Endometrial microvascular endothelial cells (primary cell): Measurements from ENCODE around the gene EP400. TPM values are rescaled to one million over a fixed set of nuclear protein-coding genes. Genes with fewer than 3 reads are reported as not detected.
"Not testable (repeated sequence)": the region's sequence is repeated elsewhere in the genome, so short reads cannot be mapped to it uniquely, and the experiment has no call there.

Experiments
- in situ Hi-C: cut with HindIII; loops from 2 replicates; pipeline ENCODE4 v1.10.0; 2017; ENCODE audit warnings: low sequenced_read_pairs, low pct_unique_long_range_greater_than_20kb; ENCODE audit errors: inconsistent ontology term
- total RNA-seq: library from RNA; depleted of rRNA; stranded (reverse); fragments of >200 nt; gene quantifications from one replicate; pipeline ENCODE4 v1.2.3, GENCODE V29; 2015; ENCODE audit errors: inconsistent ontology term

EP400 gene
- total RNA-seq, 1 donor from 2014 or later: 10.0 TPM

DNA sequence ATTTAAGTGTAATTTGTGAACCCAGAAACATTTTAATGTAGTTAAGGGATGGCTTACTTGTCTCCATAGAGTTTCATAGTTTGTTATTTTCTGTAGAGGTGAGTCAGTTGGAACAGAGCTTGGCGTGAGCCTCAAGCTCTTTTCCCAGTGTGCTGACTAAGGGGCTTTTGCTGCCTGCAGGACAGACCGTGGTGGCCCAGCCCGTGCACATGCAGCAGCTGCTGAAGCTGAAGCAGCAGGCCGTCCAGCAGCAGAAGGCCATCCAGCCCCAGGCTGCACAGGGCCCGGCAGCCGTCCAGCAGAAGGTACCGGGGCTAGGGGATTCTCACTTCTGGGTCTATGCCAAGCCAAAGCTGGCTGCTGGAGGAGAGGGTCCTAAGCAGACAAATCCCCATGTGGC, 117.4 kb downstream of the EP400 start:
- in situ Hi-C loops: no loop called here

GRCh38 chr12:132068250-132068649, 118.5 kb downstream of the EP400 start:
- in situ Hi-C loops: no loop called here

DNA sequence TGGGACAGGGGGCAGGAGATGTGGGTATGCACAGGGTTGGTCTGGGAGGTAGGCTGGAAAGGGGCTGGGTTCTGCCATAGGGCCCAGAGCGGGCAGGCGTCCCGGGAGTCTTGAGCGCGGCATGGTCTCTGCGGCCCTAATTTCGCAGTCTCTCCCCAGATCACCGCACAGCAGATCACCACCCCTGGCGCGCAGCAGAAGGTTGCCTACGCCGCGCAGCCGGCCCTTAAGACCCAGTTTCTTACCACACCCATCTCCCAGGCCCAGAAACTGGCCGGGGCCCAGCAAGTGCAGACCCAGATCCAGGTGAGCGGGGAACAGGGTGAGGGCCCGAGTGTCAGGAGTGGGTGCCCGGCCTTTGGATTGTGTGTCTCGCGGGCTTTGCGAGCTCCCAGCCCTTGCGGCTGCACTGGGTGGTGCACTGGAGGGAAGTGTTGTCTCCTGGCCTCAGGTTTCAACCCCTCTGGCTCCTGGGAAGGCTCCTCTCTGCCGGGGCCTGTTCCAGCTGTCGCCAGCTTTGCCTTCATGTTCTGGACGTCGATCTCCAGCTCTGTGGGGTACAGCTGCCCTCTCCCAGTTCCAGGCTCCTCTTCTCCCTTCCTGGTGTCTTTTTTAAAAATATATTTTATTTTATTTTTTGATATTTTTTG, 119.7 kb downstream of the EP400 start:
- in situ Hi-C loops: no loop called here

GRCh38 chr12:132070298-132070697, 120.6 kb downstream of the EP400 start:
- in situ Hi-C loops: no loop called here

DNA sequence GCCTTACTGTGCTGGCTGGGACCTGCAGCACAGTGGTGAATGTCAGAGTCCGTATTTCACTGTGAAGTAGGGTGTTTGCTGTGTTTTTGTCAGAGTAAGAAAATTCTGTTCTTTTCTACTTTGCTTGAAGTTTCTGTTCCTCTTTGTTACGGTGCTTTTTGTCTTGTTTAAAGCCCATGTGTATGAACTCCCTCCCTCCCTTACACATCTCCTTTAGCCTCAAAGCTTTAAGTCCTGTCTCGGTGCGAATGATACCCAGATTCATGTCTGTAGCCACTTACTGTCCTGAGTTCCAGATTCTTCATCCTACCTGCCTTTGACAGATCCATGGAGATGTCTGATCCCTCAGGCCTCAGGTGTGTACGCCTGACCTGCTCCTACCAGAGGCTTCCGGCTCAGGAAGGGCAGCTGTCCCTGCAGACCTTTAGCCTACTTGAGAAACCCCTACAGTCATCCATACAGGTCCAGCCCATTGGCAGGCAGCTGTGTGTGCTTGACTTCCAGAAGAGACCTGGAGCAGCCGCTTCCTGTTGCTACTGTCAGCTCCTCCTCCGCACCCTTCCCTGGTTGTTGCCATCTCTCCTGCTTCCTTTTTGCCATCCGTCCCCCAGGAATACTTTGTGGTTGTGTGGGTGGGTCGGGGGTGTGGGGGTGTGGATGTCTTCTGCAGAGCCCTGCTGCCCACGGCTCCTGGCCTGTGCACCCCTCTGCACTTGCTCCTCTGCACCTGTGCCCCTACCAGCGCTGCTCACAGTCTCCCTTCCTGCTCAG, 121.5 kb downstream of the EP400 start:
- in situ Hi-C loops: no loop called here

DNA sequence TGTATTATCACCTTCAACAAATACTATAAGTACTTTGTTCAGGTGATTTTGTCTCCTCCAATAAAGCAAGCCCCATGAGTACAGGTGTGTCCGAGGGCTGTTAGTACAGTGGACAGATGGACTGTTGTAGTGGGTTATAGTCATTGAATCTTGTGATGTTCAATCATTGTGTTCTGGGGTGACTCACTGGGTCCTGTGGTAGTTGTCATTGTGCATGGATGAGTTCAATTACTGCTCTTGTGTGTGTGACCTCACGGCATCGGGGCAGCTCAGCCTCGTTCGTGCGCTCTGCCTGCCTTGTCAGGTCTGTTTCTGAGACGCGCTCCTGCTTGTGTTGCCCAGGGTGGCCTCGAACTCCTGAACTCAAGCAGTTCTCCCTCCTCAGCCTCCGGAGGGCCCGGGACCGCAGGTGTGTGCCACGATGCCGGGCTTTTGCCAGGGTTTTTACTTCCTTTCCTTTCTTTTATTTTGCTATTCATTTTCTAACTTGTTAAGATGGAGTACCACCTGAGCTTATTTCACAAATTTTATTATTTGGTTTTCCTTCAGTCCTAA, 122.2 kb downstream of the EP400 start:
- in situ Hi-C loops: no loop called here

DNA sequence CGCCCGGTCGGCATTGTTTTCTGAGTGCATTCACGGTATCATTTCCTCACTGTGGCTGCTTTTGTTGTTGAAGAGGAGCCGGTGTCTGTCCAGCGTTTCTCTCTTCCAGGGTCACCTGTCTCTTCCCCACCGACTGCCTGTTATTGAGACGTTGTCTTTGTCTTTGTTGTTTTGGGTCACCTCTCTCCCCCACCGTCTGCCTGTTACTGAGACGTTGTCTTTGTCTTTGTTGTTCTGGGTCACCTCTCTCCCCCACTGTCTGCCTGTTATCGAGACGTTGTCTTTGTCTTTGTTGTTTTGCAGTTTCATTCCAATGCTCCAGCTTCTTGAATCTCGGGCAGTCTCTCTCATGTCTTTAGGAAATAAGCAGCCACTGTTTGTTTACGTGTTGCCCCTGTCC, 124.5 kb downstream of the EP400 start:
- in situ Hi-C loops: no loop called here

DNA sequence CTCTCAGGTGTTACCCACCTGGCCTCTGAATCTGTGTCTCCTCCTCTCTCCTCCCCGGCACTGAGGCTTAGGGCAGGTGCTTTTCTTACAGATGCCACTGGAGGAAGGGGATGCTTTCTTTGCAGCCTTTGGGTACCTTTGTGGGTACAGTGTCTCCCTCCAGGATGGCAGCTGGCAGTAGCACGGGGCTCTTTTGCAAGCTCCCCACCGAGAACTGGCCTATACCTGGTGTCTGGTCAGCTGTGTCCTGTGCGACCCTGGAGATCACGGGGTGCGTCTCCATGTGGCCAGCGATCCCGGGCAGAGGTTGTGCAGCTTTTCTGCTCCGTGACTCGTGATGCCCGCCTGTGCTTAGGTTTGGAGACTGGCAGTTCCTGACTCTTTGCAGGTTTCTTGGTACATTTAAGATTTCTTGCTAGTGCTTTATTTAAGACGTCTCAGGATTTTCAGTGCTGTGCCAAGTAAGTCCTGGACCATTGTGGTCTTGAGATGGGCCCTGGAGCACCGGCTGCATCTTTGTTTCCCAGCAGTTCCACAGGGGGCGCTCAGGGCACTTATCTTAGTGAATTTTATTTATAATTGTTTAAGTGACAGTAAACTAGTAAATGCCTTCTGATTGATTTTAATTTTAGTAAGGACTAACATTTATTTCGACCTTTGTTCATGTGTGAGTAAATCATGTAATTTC, 125.4 kb downstream of the EP400 start:
- in situ Hi-C loops: no loop called here

- in situ Hi-C loops: no loop called here
These were observed 126.2 kb downstream of the EP400 start for GRCh38 chr12:132075714-132076553.

DNA sequence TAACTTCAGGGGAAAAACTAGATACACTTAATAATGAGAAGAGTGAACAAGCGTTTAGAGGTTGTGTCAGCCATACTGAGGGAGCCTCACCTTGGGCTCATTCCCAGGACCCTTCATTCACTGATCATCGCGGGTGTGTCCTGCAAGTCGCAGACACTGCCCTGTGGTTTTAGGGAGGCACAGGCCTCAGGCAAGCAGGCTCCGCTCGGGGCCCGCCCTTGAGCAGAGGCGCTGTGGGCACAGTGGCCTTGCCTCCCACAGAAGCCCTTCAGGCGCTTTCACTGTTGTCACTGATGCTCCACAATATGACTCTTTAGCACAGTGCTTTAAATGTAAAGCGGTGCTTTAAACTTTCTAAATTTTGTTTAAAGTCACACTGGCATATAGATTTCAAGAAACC, 127.0 kb downstream of the EP400 start:
- in situ Hi-C loops: no loop called here

DNA sequence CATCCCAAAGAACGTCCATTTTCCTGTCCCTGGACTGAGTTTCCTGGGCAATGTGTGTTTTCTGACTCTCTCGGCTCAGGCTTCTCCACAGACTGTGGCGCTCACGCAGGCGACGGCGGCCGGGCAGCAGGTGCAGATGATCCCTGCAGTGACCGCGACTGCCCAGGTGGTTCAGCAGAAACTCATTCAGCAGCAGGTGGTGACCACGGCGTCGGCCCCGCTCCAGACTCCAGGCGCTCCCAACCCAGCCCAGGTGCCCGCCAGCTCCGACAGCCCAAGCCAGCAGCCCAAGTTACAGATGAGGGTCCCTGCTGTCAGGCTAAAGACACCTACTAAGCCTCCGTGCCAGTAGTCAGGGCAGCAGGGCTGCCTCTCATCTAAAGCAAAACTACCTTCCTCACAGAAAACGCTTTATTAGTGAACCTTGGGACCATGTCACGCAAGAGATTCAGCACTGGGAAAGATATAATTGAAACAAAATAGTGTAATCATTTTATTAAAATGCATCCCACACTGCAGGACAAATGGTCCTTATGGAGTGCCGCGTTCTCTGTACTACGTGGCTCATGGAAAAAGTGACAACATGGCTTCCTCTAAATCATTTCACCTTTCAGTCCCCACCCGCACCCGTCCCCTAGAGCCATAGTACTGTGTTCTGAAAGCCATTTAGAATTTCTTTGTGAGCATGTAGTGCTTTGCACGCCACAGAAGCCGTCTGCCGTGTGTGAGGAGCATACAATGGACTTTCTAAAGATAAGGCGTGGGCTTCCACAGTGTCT, 127.8 kb downstream of the EP400 start:
- in situ Hi-C loops: no loop called here

DNA sequence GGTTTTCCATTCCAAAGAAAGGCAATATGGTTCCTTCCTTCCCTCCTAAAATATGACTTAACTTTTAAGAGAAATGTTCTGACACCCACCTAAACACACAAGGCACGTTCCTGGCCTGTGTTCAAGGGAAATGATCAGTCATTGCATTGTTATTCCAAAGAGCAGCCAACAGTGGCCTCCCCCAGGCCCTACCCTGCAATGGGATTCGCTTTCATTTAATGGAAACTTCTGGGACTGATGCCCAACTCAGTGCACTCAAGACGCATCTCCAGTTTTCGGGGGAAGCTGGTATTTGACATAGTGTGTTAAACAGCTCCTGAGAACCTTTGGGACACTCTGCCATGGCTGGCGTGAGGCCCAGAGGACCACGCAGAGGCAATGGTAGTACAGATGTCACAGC, 128.4 kb downstream of the EP400 start:
- in situ Hi-C loops: no loop called here

DNA sequence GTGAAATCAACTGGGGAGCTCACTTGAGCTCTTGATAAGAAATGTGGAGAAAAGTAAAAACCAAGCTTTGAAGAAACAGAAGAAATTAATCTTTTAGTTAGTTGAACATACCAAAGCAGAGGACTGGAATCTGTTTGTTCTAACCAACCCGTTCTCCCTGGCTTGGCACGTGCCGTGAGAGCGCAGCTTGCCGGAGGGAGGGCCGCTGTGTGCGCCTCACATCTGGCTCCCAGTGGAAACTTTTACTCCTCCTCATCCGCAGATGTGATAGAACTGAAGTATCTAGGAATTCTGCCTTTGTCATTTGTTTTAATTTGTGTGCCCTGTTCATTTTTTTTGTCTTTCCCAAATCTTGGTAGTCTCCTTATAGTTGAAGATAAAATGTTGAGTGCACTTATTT, 129.5 kb downstream of the EP400 start:
- in situ Hi-C loops: no loop called here

GRCh38 chr12:132079695-132080094, 130.0 kb downstream of the EP400 start:
- in situ Hi-C loops: no loop called here

GRCh38 chr12:132080515-132080914, 130.8 kb downstream of the EP400 start:
- in situ Hi-C loops: not testable (repeated sequence)

- in situ Hi-C loops: no loop called here
These were observed 131.7 kb downstream of the EP400 start for GRCh38 chr12:132081423-132081822.

- in situ Hi-C loops: no loop called here
These were observed 133.8 kb downstream of the EP400 start for GRCh38 chr12:132083614-132083940.

GRCh38 chr12:132083941-132084620, 134.3 kb downstream of the EP400 start:
- in situ Hi-C loops: no loop called here
